K562 (cell line): ENCODE results near the gene ZNRF2.

ENCODE experiments used
- CHD4 ChIP-seq: fragments of 200-600 bp; sonication (generic); IDR thresholded peaks from 3 replicates; pipeline ENCODE4 v1.6.1; 2012; ENCODE audit warnings: low read depth, mild to moderate bottlenecking, mixed read lengths, low read length, inconsistent platforms; ENCODE audit not compliant: insufficient read depth, insufficient replicate concordance, poor library complexity, severe bottlenecking
- PCBP1 ChIP-seq: fragments of 200-400 bp; formaldehyde crosslinking; IDR thresholded peaks from 2 replicates; pipeline ENCODE4 v1.6.1; 2018; ENCODE audit warnings: mild to moderate bottlenecking, low read depth, low read length; ENCODE audit not compliant: poor library complexity, severe bottlenecking
- POLR3A ChIP-seq: IDR thresholded peaks from 2 replicates; pipeline ENCODE4 v1.6.1; 2011; ENCODE audit warnings: borderline replicate concordance, mild to moderate bottlenecking, moderate library complexity; ENCODE audit not compliant: insufficient read length, insufficient read depth; ENCODE audit errors: extremely low read depth
- SIN3B ChIP-seq: fragments of 450-650 bp; IDR thresholded peaks from 2 replicates; pipeline ENCODE4 v1.6.1; 2017; ENCODE audit warnings: low read depth, mild to moderate bottlenecking, moderate library complexity
- THAP12 ChIP-seq: fragments of 250-450 bp; sonication (Bioruptor Pico); IDR thresholded peaks from 2 replicates; pipeline ENCODE4 v1.9.0; 2021; ENCODE audit warnings: mild to moderate bottlenecking, inconsistent platforms
- THRB ChIP-seq: fragments of 450-650 bp; formaldehyde crosslinking; conservative IDR thresholded peaks from 2 replicates; pipeline ENCODE4 v1.4.0; 2022; ENCODE audit warnings: mild to moderate bottlenecking, missing genetic modification characterization
- ZNF146 ChIP-seq: IDR thresholded peaks from one replicate; pipeline ENCODE4 v1.6.1; 2018; ENCODE audit warnings: missing compliant biosample characterization; ENCODE audit not compliant: unreplicated experiment
- TF ChIP-seq, protein P1 (sequence below): fragments of 450-650 bp; IDR thresholded peaks from 2 replicates; pipeline ENCODE4 v1.6.1; 2016; ENCODE audit warnings: missing biosample characterization, missing genetic modification characterization

GRCh38 chr7:30285067-30285535 lies 704 bp downstream of the ZNRF2 start:
- TF ChIP-seq POLR3A (no peak), THAP12 (CRISPR knock-in tag) (no peak), SIN3B (no peak; the same call in none of the 2 replicates), THRB (CRISPR knock-in tag) (no peak), ZNF146 (CRISPR knock-in tag) (no peak), PCBP1 (no peak), CHD4 (no peak)
- TF ChIP-seq, protein P1, sequence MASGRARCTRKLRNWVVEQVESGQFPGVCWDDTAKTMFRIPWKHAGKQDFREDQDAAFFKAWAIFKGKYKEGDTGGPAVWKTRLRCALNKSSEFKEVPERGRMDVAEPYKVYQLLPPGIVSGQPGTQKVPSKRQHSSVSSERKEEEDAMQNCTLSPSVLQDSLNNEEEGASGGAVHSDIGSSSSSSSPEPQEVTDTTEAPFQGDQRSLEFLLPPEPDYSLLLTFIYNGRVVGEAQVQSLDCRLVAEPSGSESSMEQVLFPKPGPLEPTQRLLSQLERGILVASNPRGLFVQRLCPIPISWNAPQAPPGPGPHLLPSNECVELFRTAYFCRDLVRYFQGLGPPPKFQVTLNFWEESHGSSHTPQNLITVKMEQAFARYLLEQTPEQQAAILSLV, result no peak
